GM12874 (cell line): ENCODE measurements around the gene KCNC1.

Experiments used
- CTCF ChIP-seq: IDR thresholded peaks from 2 replicates; pipeline ENCODE4 v1.5.1; 2011; ENCODE audit warnings: low read depth, mild to moderate bottlenecking, control low read depth, low read length, moderate library complexity; ENCODE audit not compliant: insufficient read depth

KCNC1 gene

DNA sequence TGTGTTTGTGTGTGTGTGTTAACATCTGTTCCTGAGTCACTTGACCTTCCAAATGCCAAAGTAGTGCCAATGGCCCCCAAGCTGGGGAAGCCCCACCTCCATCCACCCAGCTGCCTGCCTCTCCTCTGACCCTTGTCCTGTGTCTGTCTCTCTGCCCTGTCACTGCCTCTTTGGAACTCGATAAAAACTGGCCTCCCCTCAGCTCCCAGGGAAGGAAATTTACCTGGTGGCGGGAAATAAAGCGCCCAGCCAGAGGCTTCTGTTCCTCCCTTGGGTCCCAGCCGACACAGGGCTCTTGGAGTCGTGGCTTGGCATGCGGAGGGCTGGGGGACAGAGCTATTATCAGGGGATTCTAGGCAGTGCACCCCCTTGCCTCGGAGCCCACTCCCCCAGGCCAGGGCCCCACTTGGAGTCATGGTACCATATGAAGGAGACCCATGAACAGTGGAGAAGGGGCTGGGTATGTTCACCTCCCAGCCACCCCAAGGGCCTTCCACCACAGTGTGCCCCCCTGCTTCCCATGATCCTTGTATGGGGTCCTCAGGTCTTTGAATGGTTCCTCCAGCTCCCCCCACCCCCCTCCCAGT, 6.2 kb downstream of the KCNC1 start:
- TF ChIP-seq CTCF = no peak

DNA sequence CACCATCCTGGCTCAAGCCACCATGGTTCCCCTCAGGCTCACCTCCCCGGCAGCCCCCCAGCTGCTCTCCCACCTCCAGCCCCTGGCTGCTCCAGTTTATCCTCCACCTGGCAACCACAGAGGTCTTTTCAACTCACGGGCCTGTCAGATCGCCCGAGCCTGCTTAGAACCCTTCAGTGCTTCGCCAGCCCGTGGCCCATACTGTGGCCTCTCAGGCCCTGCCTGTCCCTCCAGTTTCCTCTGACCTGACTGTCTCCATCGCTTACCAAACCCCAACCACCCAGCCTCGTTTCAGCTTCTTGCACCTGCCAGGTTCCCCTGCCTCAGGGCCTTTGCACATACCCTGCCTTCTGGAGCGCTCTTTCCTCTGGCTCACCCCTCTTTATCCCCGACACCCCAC, 6.9 kb downstream of the KCNC1 start:
- no peak for TF ChIP-seq CTCF

GRCh38 chr11:17742019-17742418, 7.4 kb downstream of the KCNC1 start:
- TF ChIP-seq CTCF = no peak

DNA sequence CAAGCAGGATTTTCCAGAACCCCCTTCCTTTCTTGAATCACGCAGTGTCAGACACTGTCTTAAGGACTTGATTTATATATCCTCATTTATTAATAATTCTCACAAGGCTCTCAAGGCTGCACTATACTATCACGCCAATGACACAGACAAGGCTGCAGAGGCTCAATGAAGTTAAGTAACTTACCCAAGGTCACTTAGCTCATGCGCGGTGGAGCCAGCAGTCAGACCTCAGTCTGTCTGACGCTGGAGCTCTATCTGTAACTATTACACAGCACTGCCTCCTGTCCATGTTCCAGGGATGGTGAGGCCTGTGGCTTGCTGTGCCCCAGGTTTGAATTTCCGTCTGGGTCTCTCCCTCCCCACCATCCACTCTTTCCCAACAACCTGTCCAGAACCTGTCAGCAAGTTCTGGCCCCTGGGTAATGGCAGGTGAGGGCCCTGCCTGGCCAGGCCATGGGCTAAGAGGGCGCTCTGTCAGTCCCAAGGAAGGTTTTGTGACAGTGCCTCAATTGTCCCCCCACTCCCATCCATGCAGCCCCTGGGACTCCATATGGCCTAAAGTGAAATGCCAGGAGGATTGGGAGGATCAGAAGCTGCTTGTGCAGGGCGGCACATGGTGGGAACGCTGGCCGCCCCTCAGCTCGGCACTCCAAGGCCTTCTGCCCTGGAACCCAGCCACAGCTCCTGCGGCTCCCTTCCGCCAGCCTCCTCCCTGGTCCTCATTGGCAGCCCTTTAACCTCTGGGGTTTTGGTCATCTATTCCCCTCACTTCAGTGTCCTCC, 8.6 kb downstream of the KCNC1 start:
- TF ChIP-seq CTCF = no peak

GRCh38 chr11:17743808-17744119, 9.2 kb downstream of the KCNC1 start:
- no peak for TF ChIP-seq CTCF

DNA sequence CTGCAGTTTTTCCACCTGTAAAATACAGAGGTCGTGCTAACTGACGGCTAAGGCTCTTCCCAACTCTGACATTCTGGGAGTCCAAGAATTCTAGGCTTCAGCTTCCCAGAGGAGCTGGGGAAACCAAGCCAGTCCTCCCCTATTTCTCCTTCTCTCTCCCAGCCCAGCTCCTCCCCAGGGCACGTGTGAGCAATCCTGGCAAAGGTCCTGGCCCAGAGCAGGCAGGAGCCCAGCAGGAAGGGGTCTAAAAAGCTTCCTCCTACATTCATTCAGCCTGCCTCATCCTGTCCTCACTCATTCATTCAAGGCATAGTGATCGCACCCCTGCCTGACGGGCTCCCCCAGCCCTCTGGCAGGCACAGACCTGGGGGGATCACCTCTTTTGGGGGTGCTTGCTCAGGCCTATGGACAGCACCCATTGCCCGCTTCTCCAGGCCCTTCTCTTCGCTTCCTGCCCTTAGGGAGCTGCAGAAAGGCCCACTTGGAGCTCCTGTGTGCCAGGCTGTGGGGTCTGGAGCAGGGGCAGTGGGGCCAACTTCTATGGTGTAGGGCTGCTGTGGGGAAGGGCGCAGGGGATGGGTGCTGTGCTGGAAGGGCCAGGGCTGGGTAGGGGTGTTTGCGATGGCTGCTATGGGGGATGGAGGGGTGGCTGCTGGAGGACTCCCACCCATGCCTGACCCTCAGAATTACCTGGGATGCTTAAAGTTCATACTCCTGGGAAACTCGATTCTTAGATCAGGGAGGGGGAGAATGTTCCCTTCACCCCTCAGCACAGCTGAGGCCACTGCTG, 9.8 kb downstream of the KCNC1 start:
- TF ChIP-seq CTCF = no peak

DNA sequence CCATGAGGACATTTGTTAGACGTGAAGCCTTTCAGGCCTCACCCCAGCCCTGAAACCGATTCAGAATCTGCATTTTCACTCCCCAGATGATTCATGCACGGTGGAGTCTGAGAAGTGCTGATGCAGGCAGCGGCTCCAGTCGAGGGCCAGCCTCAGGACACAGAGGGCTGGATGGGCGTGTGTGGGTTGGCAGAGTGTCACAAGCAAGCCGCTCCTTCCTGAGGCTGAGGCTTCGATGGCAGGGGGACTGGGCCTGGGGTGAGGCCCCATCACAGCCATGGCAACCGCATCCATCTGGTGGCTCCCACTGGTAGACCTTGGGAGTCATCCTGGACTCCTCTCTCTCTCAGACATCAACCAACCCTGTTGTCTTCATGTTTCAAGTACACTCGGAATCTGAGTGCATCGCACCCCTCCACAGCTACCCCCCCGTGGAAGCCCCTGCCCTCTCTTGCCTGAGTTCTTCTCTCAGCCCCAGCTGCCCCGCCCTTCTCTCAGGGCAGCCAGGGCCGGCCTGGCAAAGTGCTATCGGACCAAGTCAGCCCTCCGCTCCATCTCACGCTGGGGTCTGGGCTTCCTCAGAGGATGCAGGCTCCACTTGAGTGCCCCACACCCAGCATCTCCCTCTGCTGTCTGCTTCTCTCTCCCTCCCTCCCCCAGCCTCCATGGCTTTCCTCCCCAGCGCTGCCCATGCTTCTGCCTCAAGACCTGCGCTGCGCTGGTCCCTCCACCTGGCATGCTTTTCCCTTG, 10.6 kb downstream of the KCNC1 start:
- TF ChIP-seq CTCF = no peak
